Coronary artery (tissue), 2 donors: ENCODE data around the gene USP21.

Experiments
- DNase-seq: peaks from one replicate; pipeline ENCODE4 v3.0.0-alpha.2; 2017; ENCODE audit warnings: low spot score
- H3K27ac ChIP-seq, 2 donors: fragments of 200-600 bp; sonication (generic); one replicate each; pipeline ENCODE4 v1.5.1; 2016 to 2019
- H3K4me3 ChIP-seq: fragments of 200-600 bp; sonication (generic); 2 replicates; pipeline ENCODE4 v1.5.1; 2016; ENCODE audit warnings: mild to moderate bottlenecking, moderate library complexity
- TF ChIP-seq, protein P1 (sequence below): fragments of 200-600 bp; sonication (generic); IDR thresholded peaks from one replicate; pipeline ENCODE4 v1.5.1; 2019; ENCODE audit warnings: antibody characterized with exemption

USP21 gene

DNA sequence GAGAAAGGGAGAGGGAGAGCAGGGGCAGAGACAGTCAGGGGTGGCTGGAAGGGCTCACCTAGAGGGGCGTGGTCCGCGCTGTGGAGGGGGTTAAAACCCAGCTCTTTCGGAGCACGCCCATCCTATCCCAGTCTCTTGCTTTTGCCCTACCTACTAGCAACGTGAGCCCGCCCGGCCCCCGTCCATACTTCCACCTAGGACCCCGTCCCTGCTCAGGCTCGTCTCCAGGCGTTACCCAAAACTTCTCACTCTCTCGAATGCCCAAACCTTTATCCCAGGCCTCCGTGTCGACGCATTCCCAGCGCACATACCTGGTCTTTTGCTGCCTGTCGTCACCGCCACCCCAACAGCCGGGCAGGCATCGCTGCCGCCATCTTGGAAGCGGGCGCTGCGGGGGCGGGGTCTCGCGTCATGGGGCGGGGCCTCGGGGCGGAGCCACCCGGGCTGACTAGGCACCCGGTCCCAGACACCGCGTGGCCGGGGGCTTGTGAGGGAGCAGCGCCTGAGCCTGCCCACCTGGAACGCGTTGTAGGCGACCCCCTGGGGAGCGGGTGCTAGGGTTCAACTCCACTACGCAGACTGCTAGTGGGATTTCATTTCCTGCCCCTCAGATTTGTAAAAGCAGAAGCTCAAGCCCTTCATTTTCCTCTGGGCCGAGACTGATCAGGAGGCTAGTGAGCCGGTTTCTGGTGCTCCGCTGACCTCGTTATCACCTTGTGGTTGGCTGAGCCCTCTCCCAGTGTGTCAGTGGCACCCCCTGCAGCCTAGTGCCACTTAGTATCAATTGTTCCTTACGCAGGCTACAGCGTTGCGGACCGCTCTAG is 18.0 kb downstream of the USP21 start, which contains the start of gene B4GALT3:
Gene B4GALT3, minus strand, starts transcription at position 396 of the 824 bp plus-strand sequence. CDS start 1,447 bp downstream, outside the sequence.
- TF ChIP-seq, protein P1, sequence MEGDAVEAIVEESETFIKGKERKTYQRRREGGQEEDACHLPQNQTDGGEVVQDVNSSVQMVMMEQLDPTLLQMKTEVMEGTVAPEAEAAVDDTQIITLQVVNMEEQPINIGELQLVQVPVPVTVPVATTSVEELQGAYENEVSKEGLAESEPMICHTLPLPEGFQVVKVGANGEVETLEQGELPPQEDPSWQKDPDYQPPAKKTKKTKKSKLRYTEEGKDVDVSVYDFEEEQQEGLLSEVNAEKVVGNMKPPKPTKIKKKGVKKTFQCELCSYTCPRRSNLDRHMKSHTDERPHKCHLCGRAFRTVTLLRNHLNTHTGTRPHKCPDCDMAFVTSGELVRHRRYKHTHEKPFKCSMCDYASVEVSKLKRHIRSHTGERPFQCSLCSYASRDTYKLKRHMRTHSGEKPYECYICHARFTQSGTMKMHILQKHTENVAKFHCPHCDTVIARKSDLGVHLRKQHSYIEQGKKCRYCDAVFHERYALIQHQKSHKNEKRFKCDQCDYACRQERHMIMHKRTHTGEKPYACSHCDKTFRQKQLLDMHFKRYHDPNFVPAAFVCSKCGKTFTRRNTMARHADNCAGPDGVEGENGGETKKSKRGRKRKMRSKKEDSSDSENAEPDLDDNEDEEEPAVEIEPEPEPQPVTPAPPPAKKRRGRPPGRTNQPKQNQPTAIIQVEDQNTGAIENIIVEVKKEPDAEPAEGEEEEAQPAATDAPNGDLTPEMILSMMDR, result no peak
- peak within 1 kb of the TSS; percentile 88 to 89 for H3K27ac ChIP-seq

DNA sequence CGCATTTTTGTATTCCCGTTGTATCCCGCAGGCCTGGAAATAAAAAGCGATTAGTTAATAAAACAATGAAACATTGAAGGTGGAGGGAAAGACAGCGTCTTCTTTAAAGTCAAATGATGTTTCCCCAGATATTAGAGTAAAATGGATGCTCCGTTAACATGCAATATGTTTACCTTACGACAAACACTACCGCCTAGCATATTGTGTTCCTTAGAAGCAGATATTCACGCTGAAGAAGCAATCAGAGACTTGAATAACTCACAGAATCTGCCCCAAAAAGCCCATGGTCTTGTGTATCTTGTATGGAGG is 18.6 kb downstream of the USP21 start:
- Histone ChIP-seq H3K27ac (peak overlapping the region; percentile 88 to 89), H3K4me3 (peak overlapping the region; percentile 77)
- TF ChIP-seq, protein P1, result no peak
- DNase-seq, result no peak

More for the DNA sequence above, 18.0 kb downstream of the USP21 start, which contains the start of gene B4GALT3:
- peak within 1 kb of the TSS; percentile 77 for H3K4me3 ChIP-seq
- peak; percentile 94 for DNase-seq

DNA sequence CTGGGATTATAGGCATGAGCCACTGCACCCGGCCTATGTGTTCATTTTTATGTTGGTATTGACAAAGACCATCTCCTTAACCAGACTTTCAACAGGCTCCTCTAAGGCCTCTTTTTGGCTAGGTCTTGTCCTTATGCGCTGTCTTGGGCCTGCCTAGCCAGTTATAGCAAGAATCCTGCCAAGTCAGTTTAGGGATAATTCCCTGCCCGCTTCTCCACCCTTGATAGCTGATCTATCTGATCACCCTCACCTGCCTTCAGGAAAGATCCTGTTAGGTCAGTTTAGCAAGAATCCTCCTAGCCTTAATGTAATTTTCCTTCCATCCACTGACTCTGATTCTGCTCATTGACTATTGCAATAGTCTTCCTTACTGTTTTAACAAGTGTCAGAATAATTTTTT is 20.4 kb downstream of the USP21 start:
- Histone ChIP-seq H3K4me3 (no peak overlapping the region), H3K27ac (no peak overlapping the region)
- DNase-seq, result no peak
- TF ChIP-seq, protein P1, result no peak

DNA sequence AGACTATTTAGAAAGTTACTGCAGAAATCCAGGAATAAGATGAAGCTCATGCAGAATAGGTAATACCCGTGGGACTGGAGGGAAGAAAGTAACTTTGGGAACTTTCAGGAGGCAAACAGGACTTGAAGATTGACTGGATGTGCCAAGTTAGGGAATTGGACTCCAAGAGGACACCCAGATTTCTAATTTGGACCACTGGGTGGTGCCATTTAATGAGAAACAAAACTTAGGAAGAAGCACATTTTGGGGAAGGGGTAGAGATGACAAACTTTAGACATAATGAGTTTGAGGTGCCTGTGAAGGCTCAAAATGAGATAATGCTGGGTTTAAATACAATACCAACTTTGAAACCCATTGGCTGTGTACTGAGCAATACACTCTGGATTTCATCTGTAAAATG is 21.3 kb downstream of the USP21 start:
- TF ChIP-seq, protein P1, result no peak
- no peak overlapping the region for H3K4me3 ChIP-seq
- H3K27ac ChIP-seq, result no peak overlapping the region
- no peak for DNase-seq

DNA sequence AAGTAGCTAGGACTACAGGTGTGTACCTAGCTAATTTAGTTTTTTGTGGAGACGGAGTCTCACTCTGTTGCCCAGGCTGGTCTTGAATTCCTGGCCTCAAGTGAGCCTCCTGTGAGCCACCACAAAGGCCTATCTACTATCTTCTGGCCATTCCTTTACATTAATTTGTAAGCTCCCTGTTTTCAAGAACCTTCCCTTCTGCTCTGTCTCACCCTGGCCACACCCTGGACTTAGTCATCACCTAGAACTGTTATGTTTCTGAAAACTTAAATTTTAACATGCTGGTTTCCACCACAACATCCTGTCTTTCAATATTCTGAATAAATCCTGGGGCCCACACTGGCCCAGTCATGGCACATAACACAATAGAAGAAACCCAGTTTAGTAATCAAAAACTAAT is 22.9 kb downstream of the USP21 start:
- no peak overlapping the region for H3K4me3 ChIP-seq
- TF ChIP-seq, protein P1, result no peak
- peak overlapping the region in 1 of 2 donors; percentile 31 for H3K27ac ChIP-seq
- DNase-seq, result no peak

DNA sequence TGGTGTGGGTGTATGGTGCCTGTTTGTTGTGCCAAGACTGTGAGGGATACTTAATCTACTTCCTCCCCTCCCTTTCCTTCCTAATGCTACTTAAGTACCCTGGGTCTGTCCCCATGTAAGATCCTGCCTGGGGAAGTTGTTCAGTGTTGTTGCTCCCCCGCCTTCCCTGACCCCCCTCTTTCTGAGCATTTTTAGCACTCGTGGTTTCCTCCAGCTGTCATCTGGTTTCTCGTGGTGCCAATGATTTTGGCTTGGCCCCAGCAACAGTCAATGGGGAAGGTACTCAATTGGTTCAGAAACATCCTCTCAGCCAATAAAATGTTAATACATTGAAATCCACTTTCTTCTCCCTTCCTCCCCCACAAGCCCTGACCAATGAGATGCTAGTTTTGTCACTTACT is 26.0 kb downstream of the USP21 start:
- DNase-seq, result no peak
- TF ChIP-seq, protein P1, result no peak
- no peak overlapping the region for H3K4me3 ChIP-seq
- H3K27ac ChIP-seq, result peak overlapping the region in 1 of 2 donors; percentile 81

DNA sequence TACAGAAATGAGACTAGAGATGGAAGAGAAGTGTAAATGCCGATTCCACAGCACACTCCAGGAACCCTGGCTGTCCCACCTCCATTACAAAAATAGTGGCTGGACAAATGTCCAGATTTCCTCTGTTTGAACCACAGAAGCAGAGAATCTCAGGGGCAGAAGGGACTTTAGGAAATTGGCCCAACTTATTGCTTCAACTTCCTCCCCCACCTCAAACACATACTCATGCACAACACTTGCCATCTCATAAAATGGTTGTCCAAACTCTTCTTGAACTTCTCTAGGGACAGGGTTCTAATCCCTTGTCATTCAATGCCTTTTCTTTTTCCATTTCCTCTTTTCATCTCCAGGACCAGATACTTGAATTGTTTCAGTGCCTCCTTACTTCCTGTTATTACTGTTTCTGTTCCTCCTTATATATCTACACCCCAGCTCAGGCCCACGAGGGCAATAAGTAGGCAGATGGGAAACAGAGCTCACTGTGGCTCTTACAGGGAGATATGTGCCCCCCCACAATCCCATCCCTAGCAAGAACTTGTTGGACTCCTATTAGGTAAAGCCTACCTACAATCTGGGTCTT is 26.5 kb downstream of the USP21 start:
- no peak for DNase-seq
- peak overlapping the region; percentile 21 to 81 for H3K27ac ChIP-seq
- TF ChIP-seq, protein P1, result no peak
- no peak overlapping the region for H3K4me3 ChIP-seq
